Liver (tissue), 3 donors: ENCODE measurements around the gene IGLL5.

Source experiments
- JUND ChIP-seq, 2 donors: IDR thresholded peaks; 2 replicates each; pipeline ENCODE4 v1.6.1; 2016; ENCODE audit warnings: antibody characterized with exemption in 2 of 2
- MAX ChIP-seq: IDR thresholded peaks from 2 replicates; pipeline ENCODE4 v1.6.1; 2016; ENCODE audit warnings: antibody characterized with exemption
- RAD21 ChIP-seq, 2 donors: IDR thresholded peaks; 2 replicates each; pipeline ENCODE4 v1.6.1; 2016; ENCODE audit warnings: antibody characterized with exemption in 2 of 2, mild to moderate bottlenecking in 2 of 2
- REST ChIP-seq: IDR thresholded peaks from 2 replicates; pipeline ENCODE4 v1.6.1; 2016; ENCODE audit warnings: antibody characterized with exemption, mild to moderate bottlenecking
- RXRA ChIP-seq, 2 donors: IDR thresholded peaks; 2 replicates each; pipeline ENCODE4 v1.6.1; 2017 to 2018; ENCODE audit warnings: antibody characterized with exemption in 2 of 2, mild to moderate bottlenecking in 1 of 2
- YY1 ChIP-seq: IDR thresholded peaks from 2 replicates; pipeline ENCODE4 v1.6.1; 2016; ENCODE audit warnings: antibody characterized with exemption, mild to moderate bottlenecking
- ZBTB33 ChIP-seq: IDR thresholded peaks from 2 replicates; pipeline ENCODE4 v1.6.1; 2016; ENCODE audit warnings: antibody characterized with exemption
- TF ChIP-seq, protein P1 (sequence below): fragments of 150-350 bp; IDR thresholded peaks from 2 replicates; pipeline ENCODE4 v1.5.1; 2017; ENCODE audit warnings: improper control_type of control experiment, low read depth, low read length; ENCODE audit not compliant: missing input control
- donor health status: healthy.
- donor health status: healthy.

GRCh38 chr22:22871536-22872278, 15.9 kb upstream of the IGLL5 start:
- TF ChIP-seq, protein P1, sequence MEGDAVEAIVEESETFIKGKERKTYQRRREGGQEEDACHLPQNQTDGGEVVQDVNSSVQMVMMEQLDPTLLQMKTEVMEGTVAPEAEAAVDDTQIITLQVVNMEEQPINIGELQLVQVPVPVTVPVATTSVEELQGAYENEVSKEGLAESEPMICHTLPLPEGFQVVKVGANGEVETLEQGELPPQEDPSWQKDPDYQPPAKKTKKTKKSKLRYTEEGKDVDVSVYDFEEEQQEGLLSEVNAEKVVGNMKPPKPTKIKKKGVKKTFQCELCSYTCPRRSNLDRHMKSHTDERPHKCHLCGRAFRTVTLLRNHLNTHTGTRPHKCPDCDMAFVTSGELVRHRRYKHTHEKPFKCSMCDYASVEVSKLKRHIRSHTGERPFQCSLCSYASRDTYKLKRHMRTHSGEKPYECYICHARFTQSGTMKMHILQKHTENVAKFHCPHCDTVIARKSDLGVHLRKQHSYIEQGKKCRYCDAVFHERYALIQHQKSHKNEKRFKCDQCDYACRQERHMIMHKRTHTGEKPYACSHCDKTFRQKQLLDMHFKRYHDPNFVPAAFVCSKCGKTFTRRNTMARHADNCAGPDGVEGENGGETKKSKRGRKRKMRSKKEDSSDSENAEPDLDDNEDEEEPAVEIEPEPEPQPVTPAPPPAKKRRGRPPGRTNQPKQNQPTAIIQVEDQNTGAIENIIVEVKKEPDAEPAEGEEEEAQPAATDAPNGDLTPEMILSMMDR, result no peak
- no peak for TF ChIP-seq RAD21 (IDR thresholded peaks at IDR 0.05)
- no peak for TF ChIP-seq ZBTB33
- TF ChIP-seq MAX, result no peak
- TF ChIP-seq YY1, result no peak
- TF ChIP-seq JUND (IDR thresholded peaks at IDR 0.05), result no peak
- TF ChIP-seq REST, result no peak
- TF ChIP-seq RXRA (IDR thresholded peaks at IDR 0.05), result no peak
